IMR-90 (cell line): ENCODE results near the gene PITPNM1. TPM values are rescaled to one million over a fixed set of nuclear protein-coding genes. Genes with fewer than 3 reads are reported as not detected.

Experiments
- ATAC-seq: fragments of 200-7000 bp; cut with Tn5 transposase; 2 replicates; pipeline ENCODE4 v1.9.1; 2020; ENCODE audit warnings: low read depth, mild to moderate bottlenecking, moderate library complexity
- BruUV-seq: library from RNA; stranded (reverse); fragments of 400-500 nt; replicated peaks from 2 replicates; lab custom pipeline; 2021; lab: Mats Ljungman, UMichigan
- CTCF ChIA-PET: fragments of 300-600 bp; formaldehyde crosslinking; extraction: SDS; loops from one replicate; lab custom pipeline; 2021; ENCODE audit warnings: antibody characterized with exemption; lab: Yijun Ruan, JAX
- POLR2A ChIA-PET: fragments of 300-600 bp; sonication (Branson Sonifier 250); formaldehyde crosslinking; loops from one replicate; lab custom pipeline; 2022; ENCODE audit warnings: antibody characterized with exemption; ENCODE audit not compliant: unreplicated experiment; lab: Charles Lee
- DNase-seq: peaks from one replicate; pipeline ENCODE4 v3.0.0; 2013
- H2AFZ ChIP-seq: replicated peaks from 2 replicates; pipeline ENCODE3; 2013; ENCODE audit warnings: low read length, mild to moderate bottlenecking; ENCODE audit not compliant: poor library complexity
- H2AK5ac ChIP-seq: 2 replicates; pipeline ENCODE4 v1.6.1; 2013; ENCODE audit warnings: low read depth, low read length, inconsistent platforms
- H2AK9ac ChIP-seq: replicated peaks from 2 replicates; pipeline ENCODE3; 2013; ENCODE audit warnings: mild to moderate bottlenecking, low read depth, low read length, moderate library complexity; ENCODE audit not compliant: poor library complexity
- H2BK120ac ChIP-seq: 2 replicates; pipeline ENCODE4 v1.6.1; 2013; ENCODE audit warnings: low read depth, low read length, inconsistent platforms
- H2BK15ac ChIP-seq: 3 replicates; pipeline ENCODE4 v1.6.1; 2013; ENCODE audit warnings: low read depth, low read length, inconsistent platforms
- H2BK20ac ChIP-seq: 2 replicates; pipeline ENCODE4 v1.6.1; 2013; ENCODE audit warnings: low read depth, mild to moderate bottlenecking, inconsistent platforms, low read length, moderate library complexity
- H2BK5ac ChIP-seq: 2 replicates; pipeline ENCODE4 v1.6.1; 2013; ENCODE audit warnings: mild to moderate bottlenecking, low read depth, low read length, inconsistent platforms; ENCODE audit not compliant: poor library complexity, severe bottlenecking
- H3K14ac ChIP-seq: replicated peaks from 2 replicates; pipeline ENCODE4 v1.6.1; 2013; ENCODE audit warnings: low read depth, low read length, inconsistent platforms
- H3K18ac ChIP-seq: 2 replicates; pipeline ENCODE4 v1.6.1; 2013; ENCODE audit warnings: low read depth, low read length, control low read depth
- H3K23ac ChIP-seq: 2 replicates; pipeline ENCODE4 v1.6.1; 2013; ENCODE audit warnings: low read depth, low read length, inconsistent platforms
- H3K27ac ChIP-seq: 2 replicates; pipeline ENCODE4 v1.5.1; 2013; ENCODE audit warnings: mild to moderate bottlenecking, control low read depth, low read length; ENCODE audit not compliant: insufficient read depth
- H3K27me3 ChIP-seq: 2 replicates; pipeline ENCODE4 v1.6.1; 2013; ENCODE audit warnings: low read length; ENCODE audit not compliant: control insufficient read depth, insufficient read depth
- H3K36me3 ChIP-seq: 2 replicates; pipeline ENCODE4 v1.6.1; 2013; ENCODE audit warnings: low read length, mixed read lengths; ENCODE audit not compliant: control insufficient read depth, insufficient read depth
- H3K4ac ChIP-seq: 2 replicates; pipeline ENCODE4 v1.6.1; 2013; ENCODE audit warnings: low read depth, low read length, inconsistent platforms
- H3K4me1 ChIP-seq: 2 replicates; pipeline ENCODE4 v1.6.1; 2013; ENCODE audit warnings: low read length, mixed read lengths; ENCODE audit not compliant: control insufficient read depth, insufficient read depth
- H3K4me2 ChIP-seq: 2 replicates; pipeline ENCODE4 v1.6.1; 2013; ENCODE audit warnings: low read depth, mild to moderate bottlenecking, control low read depth, low read length, moderate library complexity
- H3K4me3 ChIP-seq: 2 replicates; pipeline ENCODE4 v1.5.1; 2013; ENCODE audit warnings: low read depth, mild to moderate bottlenecking, control low read depth, low read length, moderate library complexity; ENCODE audit not compliant: insufficient read depth
- H3K56ac ChIP-seq: 2 replicates; pipeline ENCODE4 v1.6.1; 2013; ENCODE audit warnings: low read length, inconsistent platforms; ENCODE audit not compliant: insufficient read depth; ENCODE audit errors: extremely low read depth
- H3K79me1 ChIP-seq, 2 experiments: 2 replicates each; pipeline ENCODE4 v1.6.1; 2013; ENCODE audit warnings: low read length in 2 of 2, inconsistent platforms in 1 of 2, low read depth in 1 of 2
- H3K9ac ChIP-seq: 2 replicates; pipeline ENCODE4 v1.6.1; 2013; ENCODE audit warnings: low read depth, low read length, control low read depth
- H3K9me1 ChIP-seq: 2 replicates; pipeline ENCODE4 v1.6.1; 2013; ENCODE audit warnings: low read length, inconsistent platforms; ENCODE audit not compliant: insufficient read depth
- H3K9me3 ChIP-seq: 2 replicates; pipeline ENCODE4 v1.6.1; 2013; ENCODE audit warnings: low read length; ENCODE audit not compliant: control insufficient read depth, insufficient read depth
- H4K20me1 ChIP-seq: 2 replicates; pipeline ENCODE4 v1.6.1; 2013; ENCODE audit warnings: low read length, inconsistent platforms; ENCODE audit not compliant: insufficient read depth
- H4K5ac ChIP-seq: 2 replicates; pipeline ENCODE4 v1.6.1; 2013; ENCODE audit warnings: mild to moderate bottlenecking, low read depth, low read length, control low read depth
- H4K8ac ChIP-seq, 2 experiments: 2 replicates each; pipeline ENCODE4 v1.6.1; 2013; ENCODE audit warnings: low read depth in 2 of 2, low read length in 2 of 2, control low read depth in 1 of 2, inconsistent platforms in 1 of 2
- H4K91ac ChIP-seq: 2 replicates; pipeline ENCODE4 v1.6.1; 2013; ENCODE audit warnings: low read depth, low read length, inconsistent platforms; ENCODE audit not compliant: insufficient read depth
- FOS ChIP-seq: fragments of 150-350 bp; IDR thresholded peaks from 2 replicates; pipeline ENCODE4 v1.6.1; 2016; ENCODE audit warnings: low read depth, low read length
- NFE2L2 ChIP-seq: fragments of 150-350 bp; IDR thresholded peaks from 2 replicates; pipeline ENCODE4 v1.6.1; 2016; ENCODE audit warnings: low read depth, mild to moderate bottlenecking, low read length
- RAD21 ChIP-seq: IDR thresholded peaks from 2 replicates; pipeline ENCODE4 v1.6.1; 2012; ENCODE audit warnings: low read length, improper control_type of control experiment
- RCOR1 ChIP-seq: IDR thresholded peaks from 2 replicates; pipeline ENCODE4 v1.6.1; 2012; ENCODE audit warnings: mild to moderate bottlenecking, low read length, improper control_type of control experiment; ENCODE audit not compliant: insufficient replicate concordance
- RFX5 ChIP-seq: IDR thresholded peaks from 2 replicates; pipeline ENCODE4 v1.8.0; 2012; ENCODE audit warnings: low read depth, mild to moderate bottlenecking, low read length, moderate library complexity
- USF2 ChIP-seq: fragments of 150-350 bp; IDR thresholded peaks from 2 replicates; pipeline ENCODE4 v1.6.1; 2017; ENCODE audit warnings: mild to moderate bottlenecking, antibody characterized with exemption, low read length, low read depth
- WGBS, 2 experiments: methylation state at CpG; one replicate each; pipeline versions ENCODE4 v1.1.5 to v1.1.7; 2013; ENCODE audit warnings: missing lambda C conversion rate in 2 of 2; ENCODE audit not compliant: insufficient read length in 1 of 2; ENCODE audit errors: extremely low coverage in 2 of 2; 5-methylcytosine and 5-hydroxymethylcytosine counted together
- dilution Hi-C: fragments of 300-500 bp; cut with HindIII; formaldehyde crosslinking; loops from one replicate; pipeline ENCODE4 v1.14.3; 2018; ENCODE audit warnings: low sequenced_read_pairs; ENCODE audit not compliant: unreplicated experiment
- in situ Hi-C: fragments of 300-500 bp; cut with MboI; formaldehyde crosslinking; loops from 3 replicates; pipeline ENCODE4 v1.14.3; 2019; ENCODE audit warnings: low sequenced_read_pairs, inconsistent platforms, mixed read lengths
- intact Hi-C: fragments of 100-400 bp; cut with micrococcal nuclease; formaldehyde crosslinking; loops from 2 replicates; pipeline ENCODE4 v1.10.0; 2022
- polyA plus RNA-seq, 3 experiments: library from polyadenylated mRNA; depleted of rRNA; stranded (reverse); fragments of >200 nt; gene quantifications; 2 replicates each; pipeline ENCODE4 v1.2.3, GENCODE V29; 2012; ENCODE audit warnings: low replicate concordance in 1 of 3
- total RNA-seq: library from RNA; depleted of rRNA; stranded (reverse); fragments of >200 nt; gene quantifications from 2 replicates; pipeline ENCODE4 v1.2.3, GENCODE V29; 2012

The PITPNM1 gene
- total and polyA plus RNA-seq, 2 of the 4 experiments (the other 2 are of a cell fraction), result 5.0 to 15.4 TPM

- Histone ChIP-seq H2BK120ac (no peak overlapping the region), H3K14ac (no peak overlapping the region), H3K27me3 (peaks cover 22% of the 10 kb centered on the region), H2BK15ac (no peak overlapping the region), H4K5ac (no peak overlapping the region), H2BK5ac (no peak overlapping the region), H3K36me3 (no peaks in the 10 kb centered on the region), H4K20me1 (no peaks in the 10 kb centered on the region), H3K23ac (no peak overlapping the region), H2AK9ac (no peak overlapping the region), H3K79me1 (no peaks in the 10 kb centered on the region), H3K27ac (no peak overlapping the region), H3K18ac (no peak overlapping the region), H4K8ac (no peak overlapping the region), H3K9me3 (no peaks in the 10 kb centered on the region), H3K4me3 (no peak overlapping the region), H3K4me1 (no peaks in the 10 kb centered on the region), H4K91ac (no peak overlapping the region), H2AFZ (no peak overlapping the region), H3K4me2 (no peak overlapping the region), H3K9me1 (no peaks in the 10 kb centered on the region), H3K56ac (no peak overlapping the region), H2BK20ac (no peak overlapping the region), H3K4ac (no peak overlapping the region), H2AK5ac (no peak overlapping the region), H3K9ac (no peak overlapping the region)
- dilution Hi-C loops, result no loop called here
- in situ Hi-C loops, result no loop called here
- 87% methylated on average over 12 of the region's 19 CpGs; no CpG with 5 or more reads in 1 of the 2 experiments for WGBS, 2 experiments
- ATAC-seq (no peak), DNase-seq (no peak)
- intact Hi-C loops, result no loop called here
- no peak for TF ChIP-seq RAD21
- TF ChIP-seq RFX5, result no peak
- no peak for TF ChIP-seq RCOR1
- TF ChIP-seq FOS, result no peak
- TF ChIP-seq NFE2L2, result no peak
- TF ChIP-seq USF2, result no peak
- ChIA-PET CTCF (no interaction called here), POLR2A (no interaction called here)
- BruUV-seq, result no TSS peak
Measured at GRCh38 chr11:67458266-67458665, 46.9 kb downstream of the PITPNM1 start.
